GM19397 (cell line): ENCODE data around the gene CHST14.
"Not testable (repeated sequence)": the region's sequence is repeated elsewhere in the genome, so short reads cannot be mapped to it uniquely, and the experiment has no call there.

ENCODE experiments used
- ATAC-seq: cut with Tn5 transposase; IDR thresholded peaks from one replicate; pipeline ENCODE4 v1.9.1; 2021; ENCODE audit warnings: mild to moderate bottlenecking, moderate library complexity; ENCODE audit not compliant: unreplicated experiment

CHST14 gene

DNA sequence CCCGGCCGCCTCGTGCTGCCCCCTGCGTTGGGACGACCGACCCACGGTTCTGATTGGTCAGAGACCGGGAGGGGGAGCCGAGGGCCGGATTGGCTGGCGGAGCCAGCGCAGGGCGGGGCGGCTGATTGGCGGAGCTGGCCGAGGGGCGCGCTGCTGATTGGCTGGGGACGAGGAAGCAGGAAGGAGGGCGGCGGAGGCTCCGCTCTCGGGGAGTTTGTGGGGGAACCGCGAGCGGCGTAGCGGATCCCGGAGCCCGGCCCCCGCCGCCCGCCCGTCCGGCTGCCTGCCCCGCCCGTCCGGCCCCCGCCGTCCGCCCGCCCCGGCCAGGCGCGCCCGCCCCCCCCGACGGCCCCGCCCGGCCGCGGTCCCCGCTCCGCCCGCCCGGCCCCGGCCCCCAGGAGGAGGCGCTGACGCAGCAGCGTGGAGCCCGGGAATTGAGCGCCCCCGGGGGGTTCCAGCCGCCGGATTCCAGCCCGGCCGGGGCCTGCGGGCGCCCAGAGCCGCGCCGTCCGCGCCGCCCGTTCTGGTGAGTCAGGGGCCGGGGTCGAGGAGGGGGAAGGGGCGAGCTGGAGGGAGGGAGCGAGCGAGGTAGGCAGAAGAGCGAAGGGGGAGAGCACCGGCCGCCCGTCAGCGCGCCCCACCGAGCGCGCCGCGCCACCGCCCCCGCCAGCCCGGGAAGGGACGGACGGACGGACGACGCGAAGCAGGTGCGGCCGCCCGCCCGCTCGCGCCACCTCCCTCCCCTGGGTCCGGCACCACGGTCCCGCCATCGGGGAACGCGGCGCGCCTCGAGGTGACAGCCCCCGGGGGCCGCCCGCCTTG, 29.8 kb upstream of the CHST14 start, which contains the start of gene BAHD1:
Gene BAHD1 (plus strand): TSS at position 211 of the 822 bp plus-strand sequence. CDS start 17,512 bp downstream, outside the sequence.
- ATAC-seq: peak; percentile 89

GRCh38 chr15:40441565-40442531, 28.9 kb upstream of the CHST14 start:
- no peak for ATAC-seq

- ATAC-seq: no peak
Observed at GRCh38 chr15:40443255-40443654, 27.5 kb upstream of the CHST14 start.

GRCh38 chr15:40443846-40444245, 26.9 kb upstream of the CHST14 start:
- ATAC-seq: no peak

DNA sequence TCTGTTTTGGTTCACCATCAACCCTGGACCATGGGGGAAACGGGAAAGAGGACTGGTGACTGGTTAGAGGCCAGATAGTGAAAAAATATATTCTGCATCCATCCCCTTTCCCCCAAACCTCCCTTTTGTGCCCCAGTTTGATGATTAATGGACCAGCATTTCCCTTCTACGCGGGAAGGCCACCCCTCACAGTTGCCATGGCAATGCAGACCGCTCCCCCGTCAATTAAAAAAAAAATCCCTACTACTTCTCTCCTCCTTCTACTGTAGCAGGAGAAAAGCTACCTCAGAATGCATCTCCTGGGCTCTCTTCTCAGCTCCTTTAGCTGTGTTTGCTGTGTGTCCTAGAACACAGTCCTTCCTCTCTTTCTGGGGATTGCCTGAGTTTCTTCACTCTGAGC, 26.0 kb upstream of the CHST14 start:
- ATAC-seq: no peak

DNA sequence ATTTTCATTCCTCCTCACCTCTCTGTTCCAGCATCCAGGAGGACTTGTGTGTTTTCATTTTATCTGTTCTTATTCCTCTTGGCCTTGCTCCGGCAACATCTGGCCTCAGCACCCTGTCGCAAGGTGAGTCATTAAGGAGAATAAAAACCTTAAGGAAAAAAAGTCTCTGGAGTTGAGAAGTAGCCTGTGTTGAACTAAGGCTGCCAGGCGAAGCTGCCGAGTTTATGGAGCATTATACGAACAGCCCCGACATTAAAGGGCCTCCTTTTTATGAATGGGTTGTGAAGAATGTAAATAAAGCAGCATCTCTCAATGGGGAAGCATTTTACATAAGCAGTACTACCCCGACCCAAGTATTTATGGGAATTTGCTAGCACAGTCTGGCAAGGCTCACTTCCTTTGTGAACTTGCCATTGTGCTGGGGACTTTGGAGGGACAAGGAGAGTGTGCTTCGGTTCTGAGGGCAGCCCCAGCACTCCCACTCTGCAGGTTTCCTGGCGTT, 25.3 kb upstream of the CHST14 start:
- ATAC-seq: no peak

GRCh38 chr15:40446144-40446543, 24.6 kb upstream of the CHST14 start:
- no peak for ATAC-seq

DNA sequence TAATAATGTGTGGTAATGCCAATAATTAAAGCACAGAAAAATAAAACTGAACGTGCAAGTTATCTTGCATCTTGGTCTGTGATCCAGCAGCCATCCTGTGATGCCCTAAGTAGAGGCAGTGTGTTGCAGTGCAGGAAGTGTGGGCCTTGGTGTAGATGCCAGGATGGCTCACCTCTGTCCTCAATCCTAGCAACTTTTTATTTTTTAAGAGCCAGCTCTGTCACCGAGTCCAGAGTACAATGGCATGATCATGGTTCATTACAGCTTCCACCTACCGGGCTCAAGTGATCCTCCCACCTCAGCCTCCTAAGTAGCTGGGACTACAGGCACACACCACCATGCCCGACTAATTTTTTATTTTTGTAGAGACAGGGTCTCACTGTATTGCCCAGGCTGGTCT, 22.4 kb upstream of the CHST14 start:
- no peak for ATAC-seq

- ATAC-seq: no peak
Observed at GRCh38 chr15:40449275-40449674, 21.5 kb upstream of the CHST14 start.

- ATAC-seq: no peak
Observed at GRCh38 chr15:40450047-40450446, 20.7 kb upstream of the CHST14 start.

DNA sequence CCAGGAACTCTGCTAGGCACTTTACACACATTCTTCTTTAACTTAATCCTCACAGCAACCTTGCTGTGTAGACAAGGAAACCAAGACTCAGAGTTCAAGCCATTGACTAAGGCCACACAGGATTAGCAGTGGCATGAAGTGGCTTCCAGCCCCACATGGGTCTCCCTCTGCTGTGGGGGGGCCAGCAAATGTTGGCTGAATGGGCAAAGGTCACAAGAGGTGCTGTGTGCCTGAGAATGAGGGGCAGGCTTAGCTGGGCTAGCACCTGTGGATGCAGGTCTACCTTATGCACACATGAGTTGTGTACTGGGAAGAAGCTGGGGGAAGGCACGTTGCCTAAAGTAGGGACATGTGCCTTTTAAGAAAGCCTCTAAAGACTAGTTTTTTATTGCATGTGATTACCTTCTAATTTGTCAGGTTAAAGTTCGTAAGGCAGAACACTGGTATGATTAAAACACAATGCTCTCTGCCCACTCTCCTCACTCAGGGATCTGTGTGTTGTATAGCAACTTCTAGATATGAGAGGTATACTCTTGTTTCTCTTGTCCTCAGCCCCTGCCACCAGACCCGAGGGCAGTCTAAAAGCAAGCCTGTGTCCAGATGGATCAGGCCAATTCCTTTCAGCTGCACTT, 19.1 kb upstream of the CHST14 start:
- no peak for ATAC-seq

DNA sequence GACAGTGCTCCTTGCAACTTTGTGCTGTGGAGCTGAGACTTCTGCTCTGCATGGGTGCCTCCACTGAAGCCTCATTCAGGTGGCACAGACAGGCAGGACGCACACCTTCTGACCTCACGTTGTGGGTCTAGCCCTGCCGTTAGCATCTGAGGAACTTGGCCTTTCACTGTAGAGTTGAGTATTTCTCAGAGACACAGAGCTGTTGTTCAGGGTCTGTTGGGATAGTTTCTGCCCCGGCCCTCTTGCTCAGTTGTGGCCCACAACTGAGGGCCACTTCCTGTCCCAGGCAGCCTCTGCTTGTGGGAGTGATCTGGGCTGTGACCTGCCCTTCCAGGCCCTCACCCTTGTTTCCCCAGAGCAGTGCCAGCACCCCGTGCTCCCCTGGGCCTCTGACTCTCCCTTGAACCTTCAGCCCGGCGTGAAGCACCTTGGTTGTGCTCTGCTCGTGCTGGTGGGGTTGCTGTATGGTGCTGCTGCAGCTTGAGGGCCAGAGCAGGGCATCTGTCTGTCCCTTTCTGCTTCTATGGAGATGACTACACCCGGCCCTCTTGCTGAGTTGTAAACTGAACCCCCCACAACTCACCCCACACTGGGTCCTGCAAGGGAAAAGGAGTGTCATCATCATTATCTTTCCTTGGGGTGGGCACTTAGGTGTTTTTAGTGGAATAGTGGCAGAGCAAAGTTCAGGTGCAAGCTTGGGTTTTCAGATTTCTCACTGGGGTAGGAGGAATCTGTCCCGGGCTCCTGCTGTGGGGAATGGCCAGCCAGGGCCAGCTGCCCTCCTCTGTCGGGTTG, 18.3 kb upstream of the CHST14 start:
- ATAC-seq: no peak

- not testable (repeated sequence) for ATAC-seq
Observed at GRCh38 chr15:40453941-40454340, 16.8 kb upstream of the CHST14 start.

DNA sequence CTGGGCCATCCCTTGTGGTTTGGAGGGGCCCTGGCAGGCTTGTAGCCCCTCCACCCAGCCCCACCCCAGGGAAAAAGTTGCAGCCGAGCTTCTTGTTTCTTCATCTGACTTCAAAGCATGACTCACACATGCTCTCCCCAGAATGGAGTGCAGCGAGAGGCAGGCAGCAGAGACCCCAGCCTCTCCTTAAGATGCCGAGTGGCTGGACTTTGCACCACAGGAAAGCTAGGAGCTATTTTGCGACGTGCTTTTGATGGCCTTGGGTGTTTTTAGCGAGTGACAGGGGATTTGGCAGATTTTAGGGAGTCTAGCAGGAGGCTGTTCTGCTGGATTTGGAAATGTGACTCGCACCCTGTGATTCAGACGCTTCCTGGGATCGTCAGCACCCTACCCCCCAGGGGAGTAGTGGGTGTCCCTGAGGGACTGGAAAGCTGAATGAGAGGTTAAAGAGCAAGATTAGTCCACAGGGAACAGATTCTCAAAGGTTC, 15.8 kb upstream of the CHST14 start:
- ATAC-seq: no peak

DNA sequence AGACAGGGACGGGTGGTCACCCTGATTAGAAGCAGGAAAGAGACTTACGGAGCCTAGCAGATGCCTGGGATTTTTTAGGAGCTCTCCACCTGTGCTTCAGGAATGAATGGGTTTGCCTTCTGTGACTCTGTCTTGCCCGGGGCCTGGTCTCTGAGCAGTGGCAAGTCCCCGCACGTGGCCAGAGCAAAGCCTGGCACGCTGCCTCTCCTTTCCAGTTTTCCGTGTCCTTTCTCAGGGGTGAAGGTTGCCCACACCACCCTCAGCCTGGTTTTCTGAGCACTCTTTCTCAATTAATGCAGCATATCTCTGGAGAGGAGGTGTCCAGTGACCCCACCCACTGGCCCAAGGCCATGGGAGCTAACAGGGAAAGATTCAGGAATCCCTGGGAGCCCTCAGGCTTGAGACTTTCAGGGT, 14.5 kb upstream of the CHST14 start:
- ATAC-seq: no peak

- ATAC-seq: no peak
Observed at GRCh38 chr15:40456738-40457137, 14.0 kb upstream of the CHST14 start.

DNA sequence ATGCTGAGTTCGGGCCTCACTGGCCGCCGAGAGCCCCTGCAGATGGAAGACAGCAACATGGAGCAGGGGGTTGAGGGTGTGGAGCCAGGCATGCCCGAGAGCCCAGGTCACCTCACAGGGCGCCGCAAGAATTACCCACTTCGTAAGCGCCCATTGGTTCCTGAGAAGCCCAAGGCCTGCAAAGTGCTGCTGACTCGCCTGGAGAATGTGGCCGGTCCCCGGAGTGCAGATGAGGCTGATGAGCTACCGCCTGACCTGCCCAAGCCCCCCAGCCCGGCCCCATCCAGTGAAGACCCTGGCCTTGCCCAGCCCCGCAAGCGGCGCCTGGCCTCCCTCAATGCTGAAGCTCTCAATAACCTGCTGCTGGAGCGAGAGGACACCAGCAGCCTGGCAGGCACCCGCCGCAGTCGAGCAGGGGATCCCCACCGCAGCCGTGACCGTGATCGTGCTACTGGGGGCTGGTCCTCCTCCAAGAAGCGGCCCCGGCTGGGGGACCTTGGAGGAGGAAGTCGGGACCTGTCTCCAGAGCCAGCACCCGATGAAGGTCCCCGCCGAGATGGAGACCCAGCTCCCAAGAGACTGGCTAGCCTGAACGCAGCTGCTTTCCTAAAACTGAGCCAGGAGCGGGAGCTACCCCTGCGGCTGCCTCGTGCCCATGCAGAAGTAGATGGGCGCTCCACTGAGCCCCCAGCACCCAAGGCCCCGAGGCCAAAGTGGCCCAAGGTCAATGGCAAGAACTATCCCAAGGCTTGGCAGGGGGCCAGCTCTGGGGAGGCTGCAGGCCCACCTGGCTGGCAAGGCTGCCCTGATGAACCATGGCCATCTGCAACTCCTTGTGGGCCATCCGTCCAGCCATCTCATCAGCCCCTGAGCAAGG, 12.1 kb upstream of the CHST14 start:
- ATAC-seq: no peak

DNA sequence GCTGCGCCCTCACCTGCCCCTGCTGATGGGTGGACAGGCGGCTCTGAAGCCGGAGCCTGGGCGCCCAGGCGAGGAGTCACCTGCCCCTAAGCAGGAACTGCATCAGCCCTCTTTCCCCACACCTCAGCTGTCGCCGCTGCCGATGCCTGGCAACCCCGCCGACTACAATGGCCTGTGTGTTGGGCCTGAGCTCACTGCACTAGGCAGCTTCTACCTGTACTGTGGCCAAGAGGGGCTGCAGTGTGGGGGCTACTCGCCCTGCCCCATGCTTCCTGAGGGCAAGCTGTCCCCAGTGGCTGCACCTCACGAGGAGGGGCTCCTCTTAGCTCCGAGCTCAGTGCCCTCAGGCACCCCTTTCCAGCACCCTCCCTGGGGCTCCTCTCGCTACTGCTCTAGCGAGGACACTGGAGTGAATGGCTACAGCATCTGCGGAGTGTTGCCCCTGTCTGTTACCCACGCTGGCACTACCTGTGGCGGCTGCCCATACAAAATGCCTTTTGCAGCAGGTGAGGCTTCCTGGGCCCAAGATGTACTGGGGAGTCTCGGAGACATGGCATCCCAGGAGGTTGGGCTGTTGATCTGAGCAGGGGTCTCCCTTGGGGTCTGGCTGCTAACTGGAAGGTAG, 11.3 kb upstream of the CHST14 start:
- ATAC-seq: no peak

DNA sequence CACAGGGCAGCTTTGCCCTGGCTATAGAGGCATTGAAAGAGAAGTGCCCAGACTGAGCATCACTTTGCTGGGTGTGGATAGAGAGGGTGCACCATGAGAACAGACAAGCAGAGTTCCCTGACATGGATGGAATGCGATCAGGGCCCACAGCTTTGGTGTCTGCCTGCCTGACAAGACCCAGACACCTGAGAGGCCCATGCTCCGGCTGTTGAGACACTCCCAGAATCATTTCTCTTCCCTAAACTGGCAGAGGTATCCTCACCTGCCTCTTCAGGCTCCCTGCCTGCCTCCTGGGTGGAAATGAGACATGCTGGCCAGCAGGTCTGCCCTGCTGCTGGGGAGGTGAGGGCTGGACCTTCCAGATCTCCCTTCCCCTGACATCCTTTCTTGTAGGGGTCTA, 10.4 kb upstream of the CHST14 start:
- ATAC-seq: no peak
